IMR-90 (cell line): ENCODE measurements around the gene ABCC4. TPM values are rescaled to one million over a fixed set of nuclear protein-coding genes. Genes with fewer than 3 reads are reported as not detected.

Source experiments
- ATAC-seq: fragments of 200-7000 bp; cut with Tn5 transposase; 2 replicates; pipeline ENCODE4 v1.9.1; 2020; ENCODE audit warnings: low read depth, mild to moderate bottlenecking, moderate library complexity
- BruUV-seq: library from RNA; stranded (reverse); fragments of 400-500 nt; replicated peaks from 2 replicates; lab custom pipeline; 2021; lab: Mats Ljungman, UMichigan
- CTCF ChIA-PET: fragments of 300-600 bp; formaldehyde crosslinking; extraction: SDS; loops from one replicate; lab custom pipeline; 2021; ENCODE audit warnings: antibody characterized with exemption; lab: Yijun Ruan, JAX
- POLR2A ChIA-PET: fragments of 300-600 bp; sonication (Branson Sonifier 250); formaldehyde crosslinking; loops from one replicate; lab custom pipeline; 2022; ENCODE audit warnings: antibody characterized with exemption; ENCODE audit not compliant: unreplicated experiment; lab: Charles Lee
- DNase-seq: peaks from one replicate; pipeline ENCODE4 v3.0.0; 2013
- H2AFZ ChIP-seq: replicated peaks from 2 replicates; pipeline ENCODE3; 2013; ENCODE audit warnings: low read length, mild to moderate bottlenecking; ENCODE audit not compliant: poor library complexity
- H2AK5ac ChIP-seq: 2 replicates; pipeline ENCODE4 v1.6.1; 2013; ENCODE audit warnings: low read depth, low read length, inconsistent platforms
- H2AK9ac ChIP-seq: replicated peaks from 2 replicates; pipeline ENCODE3; 2013; ENCODE audit warnings: mild to moderate bottlenecking, low read depth, low read length, moderate library complexity; ENCODE audit not compliant: poor library complexity
- H2BK120ac ChIP-seq: 2 replicates; pipeline ENCODE4 v1.6.1; 2013; ENCODE audit warnings: low read depth, low read length, inconsistent platforms
- H2BK15ac ChIP-seq: 3 replicates; pipeline ENCODE4 v1.6.1; 2013; ENCODE audit warnings: low read depth, low read length, inconsistent platforms
- H2BK20ac ChIP-seq: 2 replicates; pipeline ENCODE4 v1.6.1; 2013; ENCODE audit warnings: low read depth, mild to moderate bottlenecking, inconsistent platforms, low read length, moderate library complexity
- H2BK5ac ChIP-seq: 2 replicates; pipeline ENCODE4 v1.6.1; 2013; ENCODE audit warnings: mild to moderate bottlenecking, low read depth, low read length, inconsistent platforms; ENCODE audit not compliant: poor library complexity, severe bottlenecking
- H3K14ac ChIP-seq: replicated peaks from 2 replicates; pipeline ENCODE4 v1.6.1; 2013; ENCODE audit warnings: low read depth, low read length, inconsistent platforms
- H3K18ac ChIP-seq: 2 replicates; pipeline ENCODE4 v1.6.1; 2013; ENCODE audit warnings: low read depth, low read length, control low read depth
- H3K23ac ChIP-seq: 2 replicates; pipeline ENCODE4 v1.6.1; 2013; ENCODE audit warnings: low read depth, low read length, inconsistent platforms
- H3K27ac ChIP-seq: 2 replicates; pipeline ENCODE4 v1.5.1; 2013; ENCODE audit warnings: mild to moderate bottlenecking, control low read depth, low read length; ENCODE audit not compliant: insufficient read depth
- H3K27me3 ChIP-seq: 2 replicates; pipeline ENCODE4 v1.6.1; 2013; ENCODE audit warnings: low read length; ENCODE audit not compliant: control insufficient read depth, insufficient read depth
- H3K36me3 ChIP-seq: 2 replicates; pipeline ENCODE4 v1.6.1; 2013; ENCODE audit warnings: low read length, mixed read lengths; ENCODE audit not compliant: control insufficient read depth, insufficient read depth
- H3K4ac ChIP-seq: 2 replicates; pipeline ENCODE4 v1.6.1; 2013; ENCODE audit warnings: low read depth, low read length, inconsistent platforms
- H3K4me1 ChIP-seq: 2 replicates; pipeline ENCODE4 v1.6.1; 2013; ENCODE audit warnings: low read length, mixed read lengths; ENCODE audit not compliant: control insufficient read depth, insufficient read depth
- H3K4me2 ChIP-seq: 2 replicates; pipeline ENCODE4 v1.6.1; 2013; ENCODE audit warnings: low read depth, mild to moderate bottlenecking, control low read depth, low read length, moderate library complexity
- H3K4me3 ChIP-seq: 2 replicates; pipeline ENCODE4 v1.5.1; 2013; ENCODE audit warnings: low read depth, mild to moderate bottlenecking, control low read depth, low read length, moderate library complexity; ENCODE audit not compliant: insufficient read depth
- H3K56ac ChIP-seq: 2 replicates; pipeline ENCODE4 v1.6.1; 2013; ENCODE audit warnings: low read length, inconsistent platforms; ENCODE audit not compliant: insufficient read depth; ENCODE audit errors: extremely low read depth
- H3K79me1 ChIP-seq, 2 experiments: 2 replicates each; pipeline ENCODE4 v1.6.1; 2013; ENCODE audit warnings: low read length in 2 of 2, inconsistent platforms in 1 of 2, low read depth in 1 of 2
- H3K9ac ChIP-seq: 2 replicates; pipeline ENCODE4 v1.6.1; 2013; ENCODE audit warnings: low read depth, low read length, control low read depth
- H3K9me1 ChIP-seq: 2 replicates; pipeline ENCODE4 v1.6.1; 2013; ENCODE audit warnings: low read length, inconsistent platforms; ENCODE audit not compliant: insufficient read depth
- H3K9me3 ChIP-seq: 2 replicates; pipeline ENCODE4 v1.6.1; 2013; ENCODE audit warnings: low read length; ENCODE audit not compliant: control insufficient read depth, insufficient read depth
- H4K20me1 ChIP-seq: 2 replicates; pipeline ENCODE4 v1.6.1; 2013; ENCODE audit warnings: low read length, inconsistent platforms; ENCODE audit not compliant: insufficient read depth
- H4K5ac ChIP-seq: 2 replicates; pipeline ENCODE4 v1.6.1; 2013; ENCODE audit warnings: mild to moderate bottlenecking, low read depth, low read length, control low read depth
- H4K8ac ChIP-seq, 2 experiments: 2 replicates each; pipeline ENCODE4 v1.6.1; 2013; ENCODE audit warnings: low read depth in 2 of 2, low read length in 2 of 2, control low read depth in 1 of 2, inconsistent platforms in 1 of 2
- H4K91ac ChIP-seq: 2 replicates; pipeline ENCODE4 v1.6.1; 2013; ENCODE audit warnings: low read depth, low read length, inconsistent platforms; ENCODE audit not compliant: insufficient read depth
- BHLHE40 ChIP-seq: fragments of 150-350 bp; IDR thresholded peaks from 2 replicates; pipeline ENCODE4 v1.6.1; 2016; ENCODE audit warnings: mild to moderate bottlenecking, low read depth, low read length
- CHD1 ChIP-seq: IDR thresholded peaks from 2 replicates; pipeline ENCODE4 v1.6.1; 2012; ENCODE audit warnings: low read depth, low read length, improper control_type of control experiment
- MAZ ChIP-seq: IDR thresholded peaks from 2 replicates; pipeline ENCODE4 v1.6.1; 2012; ENCODE audit warnings: low read depth, mild to moderate bottlenecking, low read length, improper control_type of control experiment, moderate library complexity, borderline replicate concordance
- RAD21 ChIP-seq: IDR thresholded peaks from 2 replicates; pipeline ENCODE4 v1.6.1; 2012; ENCODE audit warnings: low read length, improper control_type of control experiment
- WGBS, 2 experiments: methylation state at CpG; one replicate each; pipeline versions ENCODE4 v1.1.5 to v1.1.7; 2013; ENCODE audit warnings: missing lambda C conversion rate in 2 of 2; ENCODE audit not compliant: insufficient read length in 1 of 2; ENCODE audit errors: extremely low coverage in 2 of 2; 5-methylcytosine and 5-hydroxymethylcytosine counted together
- dilution Hi-C: fragments of 300-500 bp; cut with HindIII; formaldehyde crosslinking; loops from one replicate; pipeline ENCODE4 v1.14.3; 2018; ENCODE audit warnings: low sequenced_read_pairs; ENCODE audit not compliant: unreplicated experiment
- in situ Hi-C: fragments of 300-500 bp; cut with MboI; formaldehyde crosslinking; loops from 3 replicates; pipeline ENCODE4 v1.14.3; 2019; ENCODE audit warnings: low sequenced_read_pairs, inconsistent platforms, mixed read lengths
- intact Hi-C: fragments of 100-400 bp; cut with micrococcal nuclease; formaldehyde crosslinking; loops from 2 replicates; pipeline ENCODE4 v1.10.0; 2022
- polyA plus RNA-seq, 3 experiments: library from polyadenylated mRNA; depleted of rRNA; stranded (reverse); fragments of >200 nt; gene quantifications; 2 replicates each; pipeline ENCODE4 v1.2.3, GENCODE V29; 2012; ENCODE audit warnings: low replicate concordance in 1 of 3
- total RNA-seq: library from RNA; depleted of rRNA; stranded (reverse); fragments of >200 nt; gene quantifications from 2 replicates; pipeline ENCODE4 v1.2.3, GENCODE V29; 2012

Gene ABCC4
- total and polyA plus RNA-seq, 2 of the 4 experiments (the other 2 are of a cell fraction), result 16.6 to 41.4 TPM

DNA sequence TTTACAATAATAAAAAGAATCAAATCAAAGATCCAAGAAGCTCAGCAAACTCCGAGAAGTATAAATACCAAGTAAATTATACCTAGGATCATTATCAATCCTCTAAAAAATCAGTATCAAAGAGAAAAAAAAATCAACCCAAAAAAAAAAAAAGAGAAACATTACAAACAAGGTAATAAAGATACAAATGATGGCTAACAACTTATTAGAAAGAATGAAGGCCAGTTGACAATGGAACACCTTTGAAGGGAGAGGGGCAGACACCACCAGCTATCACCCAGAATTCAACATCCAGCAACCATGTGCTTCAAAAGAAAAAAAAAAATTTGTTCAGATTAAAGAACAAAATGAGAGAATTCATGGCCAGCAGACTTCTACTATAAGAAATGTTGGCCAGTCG is 77.2 kb downstream of the ABCC4 start:
- ChIA-PET POLR2A (interaction anchor here (0.6 kb wide), 1 partner anchor 9 kb away, joined by 6 read pairs; no protein-coding TSS in a partner anchor), CTCF (no interaction called here)
- H3K79me1 ChIP-seq, result peaks cover 33 to 66% of the 10 kb centered on the region in 2 experiments
- H2BK5ac ChIP-seq, result no peak overlapping the region
- 0 out of 2 replicates have a peak, but pooled peaks cover 5% of the 10 kb centered on the region for H4K20me1 ChIP-seq
- BruUV-seq, result no TSS peak
- H3K56ac ChIP-seq, result no peak overlapping the region
- no peak overlapping the region for H2BK15ac ChIP-seq
- in situ Hi-C loops (no loop called here), intact Hi-C loops (no loop called here), dilution Hi-C loops (no loop called here)
- no peak overlapping the region for H3K14ac ChIP-seq
- no peak overlapping the region for H2BK120ac ChIP-seq
- H3K27ac ChIP-seq, result no peak overlapping the region
- H3K4ac ChIP-seq, result no peak overlapping the region
- no peak overlapping the region for H3K4me2 ChIP-seq
- no peak overlapping the region for H3K23ac ChIP-seq
- H2BK20ac ChIP-seq, result no peak overlapping the region
- no peak for DNase-seq
- TF ChIP-seq CHD1 (no peak), MAZ (no peak), BHLHE40 (no peak), RAD21 (no peak)
- H3K9me1 ChIP-seq, result peaks cover 21% of the 10 kb centered on the region
- H3K4me1 ChIP-seq, result peaks cover 4% of the 10 kb centered on the region; the same call in 1 of the 2 replicates
- H2AFZ ChIP-seq, result no peak overlapping the region
- H3K36me3 ChIP-seq, result peaks cover 7% of the 10 kb centered on the region
- no peaks in the 10 kb centered on the region for H3K9me3 ChIP-seq
- H3K9ac ChIP-seq, result no peak overlapping the region
- H3K18ac ChIP-seq, result no peak overlapping the region
- no peak overlapping the region for H4K8ac ChIP-seq
- H2AK5ac ChIP-seq, result no peak overlapping the region
- H4K5ac ChIP-seq, result no peak overlapping the region
- no peak for ATAC-seq
- H2AK9ac ChIP-seq, result no peak overlapping the region
- H4K91ac ChIP-seq, result no peak overlapping the region
- 100% methylated on average over 1 of the region's 2 CpGs; no CpG with 5 or more reads in 1 of the 2 experiments for WGBS, 2 experiments
- no peaks in the 10 kb centered on the region for H3K27me3 ChIP-seq
- H3K4me3 ChIP-seq, result no peak overlapping the region
